Suprapubic skin (tissue), 3 donors: ENCODE results near the gene ZNF514.
"Not testable (repeated sequence)": the region's sequence is repeated elsewhere in the genome, so short reads cannot be mapped to it uniquely, and the experiment has no call there.

Experiments
- CTCF ChIP-seq, 2 donors: fragments of 200-600 bp in 1 of 2; fragments of 450-650 bp in 1 of 2; sonication (generic) in 1 of 2; IDR thresholded peaks; one replicate each; pipeline ENCODE4 v1.5.1; 2016 to 2019; ENCODE audit warnings: antibody characterized with exemption in 2 of 2, mild to moderate bottlenecking in 1 of 2, moderate library complexity in 1 of 2
- POLR2A ChIP-seq, 2 donors: fragments of 450-650 bp; IDR thresholded peaks; one replicate each; pipeline ENCODE4 v1.6.1; 2017; ENCODE audit warnings: antibody characterized with exemption in 2 of 2, mild to moderate bottlenecking in 2 of 2, moderate library complexity in 2 of 2

DNA sequence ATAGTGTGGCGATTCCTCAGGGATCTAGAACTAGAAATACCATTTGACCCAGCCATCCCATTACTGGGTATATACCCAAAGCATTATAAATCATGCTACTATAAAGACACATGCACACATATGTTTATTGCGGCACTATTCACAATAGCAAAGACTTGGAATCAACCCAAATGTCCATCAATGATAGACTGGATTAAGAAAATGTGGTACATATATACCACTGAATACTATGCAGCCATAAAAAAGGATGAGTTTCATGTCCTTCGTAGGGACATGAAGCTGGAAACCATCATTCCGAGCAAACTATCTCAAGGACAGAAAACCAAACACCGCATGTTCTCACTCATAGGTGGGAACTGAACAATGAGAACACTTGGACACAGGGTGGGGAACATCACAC is 61.4 kb downstream of the ZNF514 start:
- not testable (repeated sequence) for TF ChIP-seq CTCF, POLR2A (IDR thresholded peaks at IDR 0.05)
